CD4-positive, alpha-beta memory T cell (primary cell): Measurements from ENCODE around the gene MARCKSL1. TPM values are rescaled to one million over a fixed set of nuclear protein-coding genes. Genes with fewer than 3 reads are reported as not detected.
A peak's percentile ranks its signal among the peaks of the same experiment; 100 is the strongest.

Source experiments
- CTCF ChIA-PET: fragments of 350-600 bp; sonication (Branson Sonifier 250); formaldehyde crosslinking; loops from one replicate; lab custom pipeline; 2021; ENCODE audit warnings: inconsistent platforms; ENCODE audit not compliant: partially characterized antibody; lab: Charles Lee
- POLR2A ChIA-PET: fragments of 350-600 bp; sonication (Branson Sonifier 250); formaldehyde crosslinking; loops from one replicate; lab custom pipeline; 2021; ENCODE audit not compliant: partially characterized antibody; lab: Charles Lee
- DNase-seq, 5 donors: peaks; one replicate each; pipeline versions ENCODE4 v3.0.0 to v3.0.0-alpha.2; 2020 to 2022; ENCODE audit warnings: mixed read lengths in 1 of 5
- H3K27ac ChIP-seq: one replicate; pipeline ENCODE4 v1.7.0; 2013; ENCODE audit warnings: low read depth, low read length
- H3K27me3 ChIP-seq: 2 replicates; pipeline ENCODE4 v1.7.0; 2013; ENCODE audit warnings: mild to moderate bottlenecking, low read length, moderate library complexity; ENCODE audit not compliant: insufficient read depth
- H3K36me3 ChIP-seq: 2 replicates; pipeline ENCODE4 v1.7.0; 2013; ENCODE audit warnings: mild to moderate bottlenecking, low read length, moderate library complexity; ENCODE audit not compliant: insufficient read depth
- H3K4me1 ChIP-seq: 2 replicates; pipeline ENCODE4 v1.7.0; 2013; ENCODE audit warnings: mild to moderate bottlenecking, low read length, moderate library complexity; ENCODE audit not compliant: insufficient read depth
- H3K4me3 ChIP-seq, 2 donors: one replicate each; pipeline ENCODE4 v1.7.0; 2013; ENCODE audit warnings: low read length in 2 of 2, mild to moderate bottlenecking in 1 of 2
- H3K9me3 ChIP-seq, 2 donors: one replicate each; pipeline ENCODE4 v1.7.0; 2013; ENCODE audit warnings: low read length in 2 of 2, control low read depth in 1 of 2; ENCODE audit not compliant: control insufficient read depth in 1 of 2
- H3K27ac Mint-ChIP-seq, 7 donors: one replicate each; pipeline ENCODE4 v1.8.0; 2020 to 2021; ENCODE audit warnings: mixed read lengths in 7 of 7, mild to moderate bottlenecking in 6 of 7, inconsistent platforms in 3 of 7, moderate library complexity in 3 of 7
- H3K27me3 Mint-ChIP-seq, 2 donors: one replicate each; pipeline ENCODE4 v1.8.0; 2020 to 2021; ENCODE audit warnings: mixed read lengths in 2 of 2
- H3K36me3 Mint-ChIP-seq, 2 donors: one replicate each; pipeline ENCODE4 v1.8.0; 2020 to 2021; ENCODE audit warnings: mixed read lengths in 2 of 2, inconsistent platforms in 1 of 2, mild to moderate bottlenecking in 1 of 2
- H3K4me1 Mint-ChIP-seq, 4 donors: one replicate each; pipeline ENCODE4 v1.8.0; 2020 to 2021; ENCODE audit warnings: mixed read lengths in 4 of 4, mild to moderate bottlenecking in 1 of 4
- H3K4me3 Mint-ChIP-seq, 8 donors: one replicate each; pipeline ENCODE4 v1.8.0; 2020 to 2021; ENCODE audit warnings: mixed read lengths in 8 of 8, mild to moderate bottlenecking in 7 of 8, moderate library complexity in 6 of 8, inconsistent platforms in 3 of 8
- H3K9me3 Mint-ChIP-seq, 8 donors: one replicate each; pipeline ENCODE4 v1.8.0; 2020 to 2021; ENCODE audit warnings: mixed read lengths in 8 of 8, mild to moderate bottlenecking in 5 of 8, inconsistent platforms in 3 of 8, moderate library complexity in 1 of 8
- intact Hi-C: fragments of 100-400 bp; cut with micrococcal nuclease; formaldehyde crosslinking; loops from one replicate; pipeline ENCODE4 v1.15.1; 2023
- polyA plus RNA-seq, 2 donors: library from polyadenylated mRNA; unstranded; fragments of 300-500 nt; fragmentation: Illumina TruSeq; gene quantifications; one replicate each; pipeline ENCODE4 v1.2.3, GENCODE V29; 2021
- total RNA-seq, 2 experiments: library from RNA; stranded (reverse); gene quantifications; one replicate each; pipeline ENCODE4 v1.2.3, GENCODE V29; 2021

MARCKSL1 gene, protein sequence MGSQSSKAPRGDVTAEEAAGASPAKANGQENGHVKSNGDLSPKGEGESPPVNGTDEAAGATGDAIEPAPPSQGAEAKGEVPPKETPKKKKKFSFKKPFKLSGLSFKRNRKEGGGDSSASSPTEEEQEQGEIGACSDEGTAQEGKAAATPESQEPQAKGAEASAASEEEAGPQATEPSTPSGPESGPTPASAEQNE
- 10 to 100 TPM; 46.5 to 47.3 TPM for total RNA-seq
- 10 to 100 TPM; 74.5 to 75.9 TPM for polyA plus RNA-seq

DNA sequence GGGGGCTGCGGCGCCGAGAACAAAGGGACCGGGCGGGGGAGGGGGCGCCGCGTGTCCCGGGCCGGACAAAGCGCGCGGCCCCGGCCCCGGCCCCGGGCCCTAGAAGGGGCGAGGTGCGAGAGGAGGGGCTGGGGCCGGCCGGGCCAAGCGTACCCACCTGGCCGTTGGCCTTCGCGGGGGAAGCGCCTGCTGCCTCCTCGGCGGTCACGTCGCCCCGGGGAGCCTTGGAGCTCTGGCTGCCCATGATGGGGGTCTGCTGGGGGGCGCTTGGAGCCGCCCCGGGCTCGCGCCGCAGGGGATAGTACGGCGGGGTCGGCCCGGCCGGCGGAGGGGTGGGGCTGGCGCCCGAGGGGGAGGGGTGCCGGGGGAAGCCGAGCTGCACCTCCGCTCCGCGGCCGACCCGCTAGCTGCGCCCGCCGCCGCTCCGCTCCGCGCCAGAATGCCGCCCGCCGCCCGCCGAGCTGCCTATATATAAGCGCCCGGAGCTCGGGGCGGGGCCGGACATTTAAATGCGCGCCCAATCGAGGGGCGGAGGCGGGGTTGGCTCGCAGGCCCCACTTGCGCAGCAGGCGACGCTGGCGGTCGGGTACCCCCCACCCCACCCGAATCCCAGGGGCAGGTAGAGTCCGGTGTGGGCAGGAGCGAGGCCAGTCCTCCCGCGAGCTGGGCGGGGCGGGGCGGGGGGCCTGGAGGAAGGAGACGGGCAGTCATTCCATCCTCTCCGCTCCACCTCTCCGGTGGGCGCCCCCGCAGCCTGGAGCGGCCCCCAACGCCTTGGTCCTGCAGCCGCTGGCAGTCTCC lies at the start of gene MARCKSL1:
Gene MARCKSL1 (minus strand): TSS at position 444 of the 801 bp plus-strand sequence. CDS start 200 bp downstream, at position 244.
- DNase-seq, result peak; percentile 82 to 85 (median 85)
- peaks cover 0 to 3% (median 0%) of the 10 kb centered on the region in 8 donors for H3K9me3 Mint-ChIP-seq
- peaks cover 40% of the 10 kb centered on the region for H3K4me1 ChIP-seq
- H3K27ac Mint-ChIP-seq, result peak within 1 kb of the TSS; percentile 31 to 95 (median 85)
- H3K27me3 ChIP-seq, result no peaks in the 10 kb centered on the region
- H3K36me3 ChIP-seq, result peaks cover 17% of the 10 kb centered on the region
- peaks cover 16 to 27% of the 10 kb centered on the region in 2 donors for H3K36me3 Mint-ChIP-seq
- H3K4me3 ChIP-seq, result peak within 1 kb of the TSS; percentile 29 to 48
- peak within 1 kb of the TSS; percentile 45 for H3K27ac ChIP-seq
- no peaks in the 10 kb centered on the region for H3K9me3 ChIP-seq
- ChIA-PET CTCF (interaction anchor here (0.7 to 2.1 kb wide), 16 partner anchors 9 to 124 kb away, joined by 3 to 13 read pairs (median 5); partner anchors contain the start of genes BSDC1 and LCK), POLR2A (interaction anchor here (0.6 to 8.5 kb wide), 49 partner anchors 9 to 315 kb away, joined by 3 to 173 read pairs (median 5); partner anchors contain the start of genes BSDC1, CCDC28B, EIF3I and FAM229A)
- peaks cover 26 to 44% (median 34%) of the 10 kb centered on the region in 4 donors for H3K4me1 Mint-ChIP-seq
- no peaks in the 10 kb centered on the region for H3K27me3 Mint-ChIP-seq
- peak within 1 kb of the TSS; percentile 83 to 92 (median 87) for H3K4me3 Mint-ChIP-seq
- intact Hi-C loops, result loop anchor here (1.0 to 2.0 kb wide), 8 partner anchors 15 to 121 kb away; partner anchors contain the start of genes BSDC1 and HDAC1

GRCh38 chr1:32380057-32380456 lies 44.0 kb upstream of the MARCKSL1 start:
- Histone ChIP-seq H3K4me3 (no peak overlapping the region), H3K27ac (no peak overlapping the region), H3K4me1 (no peaks in the 10 kb centered on the region), H3K27me3 (no peaks in the 10 kb centered on the region), H3K36me3 (peaks cover 89% of the 10 kb centered on the region), H3K9me3 (no peaks in the 10 kb centered on the region)
- POLR2A ChIA-PET, result no interaction called here
- no peak for DNase-seq
- CTCF ChIA-PET, result interaction anchor here (0.9 kb wide), 1 partner anchor 33 kb away, joined by 3 read pairs; no protein-coding TSS in a partner anchor
- peak overlapping the region in 2 of 7 donors; percentile 29 to 72 for H3K27ac Mint-ChIP-seq
- H3K4me3 Mint-ChIP-seq, result no peak overlapping the region
- no peaks in the 10 kb centered on the region for H3K9me3 Mint-ChIP-seq
- no peaks in the 10 kb centered on the region for H3K4me1 Mint-ChIP-seq
- H3K36me3 Mint-ChIP-seq, result peaks cover 56 to 87% of the 10 kb centered on the region in 2 donors
- intact Hi-C loops, result no loop called here
- no peaks in the 10 kb centered on the region for H3K27me3 Mint-ChIP-seq

DNA sequence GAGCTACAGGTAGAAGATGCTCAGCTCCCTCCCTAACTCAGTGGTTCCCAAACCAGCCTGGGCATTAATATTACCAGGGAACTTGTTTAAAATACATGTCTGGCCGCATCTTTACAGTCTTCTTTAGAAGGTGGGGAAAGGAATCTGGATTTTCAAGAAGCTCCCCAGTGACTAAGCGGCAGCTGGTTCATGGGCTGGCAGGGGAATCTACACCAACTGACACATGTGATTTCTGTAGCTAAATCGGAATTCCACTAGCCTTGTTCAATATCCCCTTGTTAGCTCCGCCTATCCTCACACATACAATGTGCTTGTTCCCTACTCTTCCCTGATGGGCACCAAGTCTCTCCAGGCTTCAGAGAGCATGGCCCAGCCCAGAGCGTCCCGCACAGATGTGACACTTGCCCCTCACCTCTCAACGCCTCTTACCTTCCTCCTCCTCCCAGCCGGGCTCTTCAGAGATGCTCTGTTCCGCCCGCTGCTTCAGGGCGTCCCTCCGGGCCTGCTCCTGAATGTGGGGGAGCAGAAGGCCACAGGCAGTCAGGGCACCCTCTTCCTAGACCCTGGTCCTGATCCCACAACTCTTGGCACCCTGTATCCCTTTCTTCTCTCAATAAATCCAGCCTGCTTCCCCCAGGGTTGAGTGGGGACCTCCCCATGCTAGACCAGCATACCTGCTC lies 41.6 kb upstream of the MARCKSL1 start:
- H3K36me3 Mint-ChIP-seq, result peaks cover 41 to 82% of the 10 kb centered on the region in 2 donors
- peak overlapping the region in 2 of 7 donors; percentile 13 to 53 for H3K27ac Mint-ChIP-seq
- H3K4me3 Mint-ChIP-seq, result no peak overlapping the region
- no peak for DNase-seq
- Histone ChIP-seq H3K27me3 (no peaks in the 10 kb centered on the region), H3K4me1 (peaks cover 2% of the 10 kb centered on the region), H3K9me3 (no peaks in the 10 kb centered on the region), H3K36me3 (peaks cover 90% of the 10 kb centered on the region), H3K27ac (no peak overlapping the region), H3K4me3 (no peak overlapping the region)
- no peaks in the 10 kb centered on the region for H3K27me3 Mint-ChIP-seq
- POLR2A ChIA-PET, result interaction anchor here (1.4 to 1.9 kb wide), 2 partner anchors 17 to 86 kb away, joined by 3 to 4 read pairs; partner anchors contain the start of gene BSDC1
- CTCF ChIA-PET, result interaction anchor here (1.6 to 2.1 kb wide), 2 partner anchors 129 to 162 kb away, joined by 6 to 14 read pairs; no protein-coding TSS in a partner anchor
- peaks cover 1 to 8% (median 7%) of the 10 kb centered on the region in 4 donors for H3K4me1 Mint-ChIP-seq
- H3K9me3 Mint-ChIP-seq, result no peaks in the 10 kb centered on the region
- intact Hi-C loops, result no loop called here

DNA sequence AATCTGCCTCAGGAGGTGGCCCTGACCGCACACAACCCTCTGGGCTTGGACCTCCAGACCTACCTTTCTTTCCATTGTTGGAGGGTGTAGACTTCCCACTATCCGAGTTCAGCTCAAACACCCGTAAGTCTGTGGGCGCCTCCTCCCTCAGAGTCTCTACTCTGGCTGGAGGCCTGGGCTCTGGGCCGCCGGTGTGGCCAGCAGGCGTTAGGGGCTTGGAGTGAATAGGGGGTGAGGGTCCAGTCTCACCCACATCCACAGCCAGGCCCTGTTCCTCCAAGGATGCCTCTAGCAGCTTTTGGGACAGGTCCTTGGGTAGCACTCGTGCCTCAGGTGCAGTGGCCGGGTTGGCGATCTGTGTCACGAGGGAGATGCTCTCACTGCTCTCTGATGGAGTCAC lies 40.2 kb upstream of the MARCKSL1 start:
- intact Hi-C loops, result no loop called here
- no peak for DNase-seq
- Histone ChIP-seq H3K36me3 (peaks cover 76% of the 10 kb centered on the region), H3K9me3 (no peaks in the 10 kb centered on the region), H3K27me3 (no peaks in the 10 kb centered on the region), H3K4me3 (no peak overlapping the region), H3K4me1 (peaks cover 15% of the 10 kb centered on the region), H3K27ac (no peak overlapping the region)
- ChIA-PET CTCF (interaction anchor here (0.6 to 2.1 kb wide), 4 partner anchors 11 to 506 kb away, joined by 3 to 14 read pairs (median 5); no protein-coding TSS in a partner anchor), POLR2A (interaction anchor here (1.4 to 1.9 kb wide), 2 partner anchors 18 to 85 kb away, joined by 3 to 4 read pairs; partner anchors contain the start of gene BSDC1)
- no peak overlapping the region for H3K4me3 Mint-ChIP-seq
- H3K9me3 Mint-ChIP-seq, result no peaks in the 10 kb centered on the region
- H3K36me3 Mint-ChIP-seq, result peaks cover 41 to 82% of the 10 kb centered on the region in 2 donors
- H3K4me1 Mint-ChIP-seq, result peaks cover 13 to 22% (median 19%) of the 10 kb centered on the region in 4 donors
- peak overlapping the region in 1 of 7 donors; percentile 11 for H3K27ac Mint-ChIP-seq
- H3K27me3 Mint-ChIP-seq, result no peaks in the 10 kb centered on the region

GRCh38 chr1:32373996-32374592 lies 38.1 kb upstream of the MARCKSL1 start:
- H3K27ac Mint-ChIP-seq, result no peak overlapping the region
- Histone ChIP-seq H3K36me3 (peaks cover 57% of the 10 kb centered on the region), H3K9me3 (no peaks in the 10 kb centered on the region), H3K27me3 (no peaks in the 10 kb centered on the region), H3K27ac (no peak overlapping the region), H3K4me3 (no peak overlapping the region), H3K4me1 (peaks cover 15% of the 10 kb centered on the region)
- POLR2A ChIA-PET, result no interaction called here
- H3K9me3 Mint-ChIP-seq, result no peaks in the 10 kb centered on the region
- peaks cover 30 to 68% of the 10 kb centered on the region in 2 donors for H3K36me3 Mint-ChIP-seq
- intact Hi-C loops, result loop anchor here (5.0 kb wide), 1 partner anchor 82 kb away; the partner anchor contains the start of gene HDAC1
- no peaks in the 10 kb centered on the region for H3K27me3 Mint-ChIP-seq
- CTCF ChIA-PET, result interaction anchor here (1.1 to 2.1 kb wide), 2 partner anchors 14 to 173 kb away, joined by 3 to 7 read pairs; no protein-coding TSS in a partner anchor
- no peak for DNase-seq
- H3K4me1 Mint-ChIP-seq, result peaks cover 13 to 22% (median 20%) of the 10 kb centered on the region in 4 donors
- H3K4me3 Mint-ChIP-seq, result no peak overlapping the region

- intact Hi-C loops, result loop anchor here (1.0 to 5.0 kb wide), 4 partner anchors 37 to 157 kb away; partner anchors contain the start of gene HDAC1
- POLR2A ChIA-PET, result interaction anchor here (0.9 to 2.5 kb wide), 22 partner anchors 13 to 264 kb away, joined by 3 to 26 read pairs (median 4); partner anchors contain the start of genes BSDC1, CCDC28B, KPNA6 and MARCKSL1
- DNase-seq, result peak; percentile 74 to 86 (median 77)
- peaks cover 13 to 22% (median 20%) of the 10 kb centered on the region in 4 donors for H3K4me1 Mint-ChIP-seq
- H3K27me3 ChIP-seq, result no peaks in the 10 kb centered on the region
- H3K4me3 Mint-ChIP-seq, result peak overlapping the region in 4 of 8 donors; percentile 5 to 36 (median 16)
- H3K27ac ChIP-seq, result no peak overlapping the region
- no peaks in the 10 kb centered on the region for H3K9me3 Mint-ChIP-seq
- H3K27ac Mint-ChIP-seq, result peak overlapping the region in 6 of 7 donors; percentile 10 to 80 (median 47)
- peaks cover 55% of the 10 kb centered on the region for H3K36me3 ChIP-seq
- no peaks in the 10 kb centered on the region for H3K9me3 ChIP-seq
- CTCF ChIA-PET, result interaction anchor here (0.7 to 5.0 kb wide), 25 partner anchors 9 to 217 kb away, joined by 3 to 87 read pairs (median 4); partner anchors contain the start of genes BSDC1, CCDC28B, FAM167B and MARCKSL1
- no peak overlapping the region for H3K4me3 ChIP-seq
- peaks cover 15% of the 10 kb centered on the region for H3K4me1 ChIP-seq
- H3K36me3 Mint-ChIP-seq, result peaks cover 14 to 64% of the 10 kb centered on the region in 2 donors
- no peaks in the 10 kb centered on the region for H3K27me3 Mint-ChIP-seq
Measured at GRCh38 chr1:32372149-32372756, 36.2 kb upstream of the MARCKSL1 start.
